HTR-8/SVneo (cell line): ENCODE measurements around the gene DLL3.

ENCODE experiments used
- DNase-seq: peaks from one replicate; pipeline ENCODE4 v3.0.0; 2011; ENCODE audit warnings: low spot score, mixed read lengths; ENCODE audit not compliant: insufficient read length
- FAIRE-seq: peaks from 2 replicates; lab custom pipeline; 2011; peaks lifted over from hg19 to GRCh38; lab: Jason Lieb, UNC

The DLL3 gene

GRCh38 chr19:39544226-39544903 is 45.6 kb downstream of the DLL3 start:
- FAIRE-seq = no peak
- no peak for DNase-seq

- no peak for DNase-seq
- FAIRE-seq = no peak
Observed at GRCh38 chr19:39544911-39545310, 46.2 kb downstream of the DLL3 start.

GRCh38 chr19:39546599-39546998 is 47.9 kb downstream of the DLL3 start:
- no peak for DNase-seq
- FAIRE-seq = no peak

- DNase-seq (no peak), FAIRE-seq (no peak)
Observed at GRCh38 chr19:39550197-39550596, 51.5 kb downstream of the DLL3 start.

- DNase-seq (no peak), FAIRE-seq (no peak)
Observed at GRCh38 chr19:39553082-39553652, 54.4 kb downstream of the DLL3 start.

- no peak for DNase-seq
- FAIRE-seq = no peak
Observed at GRCh38 chr19:39554701-39555311, 56.1 kb downstream of the DLL3 start.

- FAIRE-seq = no peak
- no peak for DNase-seq
Observed at GRCh38 chr19:39555883-39556282, 57.1 kb downstream of the DLL3 start.
